Heart right ventricle (tissue), 16 donors: Measurements from ENCODE around the gene HAND1. TPM values are rescaled to one million over a fixed set of nuclear protein-coding genes. Genes with fewer than 3 reads are reported as not detected.

Source experiments
- ATAC-seq, 8 donors: fragments of 200-7000 bp; cut with Tn5 transposase; one replicate each; pipeline ENCODE4 v1.9.1; 2020; ENCODE audit warnings: mild to moderate bottlenecking in 8 of 8, moderate library complexity in 8 of 8, moderate number of reproducible peaks in 1 of 8
- DNase-seq, 2 donors: peaks; one replicate each; pipeline ENCODE4 v3.0.0-alpha.2; 2020
- H3K27ac ChIP-seq, 10 donors: fragments of 200-600 bp; sonication (generic) in 2 of 10; one replicate each; pipeline versions ENCODE4 v1.5.0 to v1.8.0; 2020 to 2022; ENCODE audit warnings: mild to moderate bottlenecking in 3 of 10
- H3K27me3 ChIP-seq, 7 donors: fragments of 200-600 bp; one replicate each; pipeline ENCODE4 v1.8.0; 2021 to 2022; ENCODE audit warnings: mild to moderate bottlenecking in 2 of 7
- H3K36me3 ChIP-seq, 9 donors: fragments of 200-600 bp; sonication (generic) in 1 of 9; one replicate each; pipeline versions ENCODE4 v1.5.0 to v1.8.0; 2020 to 2022; ENCODE audit warnings: mild to moderate bottlenecking in 2 of 9
- H3K4me1 ChIP-seq, 9 donors: fragments of 200-600 bp; sonication (generic) in 1 of 9; one replicate each; pipeline versions ENCODE4 v1.5.0 to v1.8.0; 2020 to 2022; ENCODE audit warnings: mild to moderate bottlenecking in 4 of 9
- H3K4me3 ChIP-seq, 10 donors: fragments of 200-600 bp; sonication (generic) in 2 of 10; one replicate each; pipeline versions ENCODE4 v1.5.0 to v1.8.0; 2020 to 2022; ENCODE audit warnings: mild to moderate bottlenecking in 7 of 10, moderate library complexity in 2 of 10
- H3K9me3 ChIP-seq, 11 donors: fragments of 200-600 bp in 10 of 11; sonication (generic) in 2 of 11; one replicate each; pipeline versions ENCODE4 v1.5.0 to v1.8.0; 2013 to 2022; ENCODE audit warnings: mild to moderate bottlenecking in 2 of 11, control low read depth in 1 of 11, moderate library complexity in 1 of 11
- WGBS, 2 donors: extraction: QIAGEN DNeasy Blood & Tissue Kit; methylation state at CpG; one replicate each; pipeline ENCODE4 v1.1.7; 2013; ENCODE audit warnings: inconsistent platforms in 1 of 2; 5-methylcytosine and 5-hydroxymethylcytosine counted together
- intact Hi-C, 10 donors: fragments of 100-400 bp; cut with DNase I; formaldehyde crosslinking; loops; one replicate each; pipeline versions ENCODE4 v1.11.1 to v1.14.2; 2022
- polyA plus RNA-seq, 2 donors: library from polyadenylated mRNA; stranded (reverse); fragments of 200-250 nt; gene quantifications; one replicate each; pipeline ENCODE4 v1.2.3, GENCODE V29; 2013
- total RNA-seq, 10 donors: library from RNA; stranded (reverse); fragmentation: NEBNext Ultra II Directional in 3 of 10; extraction: Animal tissue kit (Norgen Biotek cat#: 25700) in 3 of 10; gene quantifications; one replicate each; pipeline versions ENCODE4 v1.2.1 to v1.2.4, GENCODE V29; 2021 to 2023
- TF ChIP-seq, protein P1 (sequence below), 9 donors: fragments of 200-600 bp; sonication (generic) in 2 of 9; IDR thresholded peaks; one replicate each; pipeline versions ENCODE4 v1.5.0 to v1.8.0; 2021 to 2022; ENCODE audit warnings: antibody characterized with exemption in 9 of 9, mild to moderate bottlenecking in 5 of 9, moderate library complexity in 1 of 9
- donor health status: Arrhythmogenic right ventricular cardiomyopathy.
- donor health status: ischemic (EF 13 %, LVEDD 7.1; RV severe dilation, severe dysfunction).
- donor health status: healthy with polysubstance abuse.
- donor health status: DM: no; HTN: yes; CAD: no.
- donor health status: DM: no; HTN: no; CAD: no.
- donor health status: ischemic (EF 25% LVEDD 6.9; RV normal size, moderate dysfunction).
- donor health status: ischemic (EF 25% LVEDD 5.7; RV mildly dilated, moderate dysfunction).
- donor health status: healthy.
- donor health status: DM: yes; HTN: yes; CAD: no.
- donor health status: Ischemic cardiomyopathy.
- donor health status: ischemic (EF 35%, LVEDD 5.7; RV mildly dilated, moderate dysfunction).
- donor health status: nonischemic (EF 11% LVEDD 7.7; RV severe dilation, severe dysfunction).
- donor health status: DM: yes; HTN: yes; CAD: no.
- donor health status: PGD.
- donor health status: ischemic (EF 29% LVEDD 5.4; RV normal size, mild dysfunction).
- donor health status: nonischemic (EF 23%, LVEDD 6.1; RV moderate dilation, normal function).

The HAND1 gene
- total and polyA plus RNA-seq, 12 donors, result 16.8 to 33.0 (median 24.6) TPM

DNA sequence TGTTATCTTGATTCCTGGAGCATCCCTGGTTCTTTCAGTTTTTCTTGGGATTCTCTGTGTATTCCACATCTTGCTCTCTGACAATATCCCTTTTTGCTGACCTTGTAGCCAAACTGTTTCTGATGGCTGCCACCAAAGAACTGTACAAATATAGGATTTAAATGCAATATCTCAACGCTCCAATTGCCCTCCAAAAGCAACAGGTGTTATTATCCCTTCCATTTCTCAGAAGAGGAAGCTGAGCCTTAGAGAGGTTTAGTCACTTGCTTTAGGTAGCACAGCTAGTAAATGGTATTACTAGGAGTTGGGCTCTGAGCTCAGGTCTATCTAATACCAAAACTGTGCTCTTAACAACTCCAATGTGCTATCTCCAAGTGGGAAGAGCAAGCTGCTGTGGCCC lies 24.2 kb upstream of the HAND1 start:
- no peak overlapping the region for H3K4me3 ChIP-seq
- peaks cover 0 to 38% (median 17%) of the 10 kb centered on the region in 7 donors for H3K27me3 ChIP-seq
- no peak for ATAC-seq
- 93 to 94% methylated on average over 1 of the region's 1 CpG for WGBS, 2 donors
- TF ChIP-seq, protein P1, sequence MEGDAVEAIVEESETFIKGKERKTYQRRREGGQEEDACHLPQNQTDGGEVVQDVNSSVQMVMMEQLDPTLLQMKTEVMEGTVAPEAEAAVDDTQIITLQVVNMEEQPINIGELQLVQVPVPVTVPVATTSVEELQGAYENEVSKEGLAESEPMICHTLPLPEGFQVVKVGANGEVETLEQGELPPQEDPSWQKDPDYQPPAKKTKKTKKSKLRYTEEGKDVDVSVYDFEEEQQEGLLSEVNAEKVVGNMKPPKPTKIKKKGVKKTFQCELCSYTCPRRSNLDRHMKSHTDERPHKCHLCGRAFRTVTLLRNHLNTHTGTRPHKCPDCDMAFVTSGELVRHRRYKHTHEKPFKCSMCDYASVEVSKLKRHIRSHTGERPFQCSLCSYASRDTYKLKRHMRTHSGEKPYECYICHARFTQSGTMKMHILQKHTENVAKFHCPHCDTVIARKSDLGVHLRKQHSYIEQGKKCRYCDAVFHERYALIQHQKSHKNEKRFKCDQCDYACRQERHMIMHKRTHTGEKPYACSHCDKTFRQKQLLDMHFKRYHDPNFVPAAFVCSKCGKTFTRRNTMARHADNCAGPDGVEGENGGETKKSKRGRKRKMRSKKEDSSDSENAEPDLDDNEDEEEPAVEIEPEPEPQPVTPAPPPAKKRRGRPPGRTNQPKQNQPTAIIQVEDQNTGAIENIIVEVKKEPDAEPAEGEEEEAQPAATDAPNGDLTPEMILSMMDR (IDR thresholded peaks at IDR 0.05), result no peak
- H3K27ac ChIP-seq, result no peak overlapping the region
- no peaks in the 10 kb centered on the region for H3K9me3 ChIP-seq
- no peaks in the 10 kb centered on the region for H3K4me1 ChIP-seq
- DNase-seq, result no peak
- no peaks in the 10 kb centered on the region for H3K36me3 ChIP-seq
- intact Hi-C loops, result no loop called here

DNA sequence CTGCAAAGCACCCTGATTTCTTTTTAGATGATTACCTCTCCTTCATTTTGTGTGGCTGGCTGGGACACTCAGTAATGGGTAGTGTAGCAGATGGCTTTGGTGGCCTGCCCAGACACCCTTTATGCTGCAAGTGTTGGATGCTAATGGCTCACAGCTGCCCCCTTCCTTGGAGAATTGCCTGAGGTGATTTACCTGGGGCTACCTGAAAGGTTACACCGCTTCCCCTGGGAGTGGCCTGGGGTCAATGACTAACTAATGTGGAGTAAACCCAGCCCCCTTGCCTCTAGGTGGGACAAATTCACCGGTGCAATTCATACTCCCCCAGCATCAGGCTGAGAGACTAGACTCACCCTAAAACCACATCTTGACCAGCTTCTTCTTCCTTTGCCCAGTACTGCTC lies 23.5 kb upstream of the HAND1 start:
- Histone ChIP-seq H3K27me3 (peaks cover 0 to 38% (median 22%) of the 10 kb centered on the region in 7 donors), H3K36me3 (no peaks in the 10 kb centered on the region), H3K9me3 (no peaks in the 10 kb centered on the region), H3K4me3 (no peak overlapping the region), H3K4me1 (no peaks in the 10 kb centered on the region), H3K27ac (no peak overlapping the region)
- WGBS, 2 donors, result 57 to 60% methylated on average over 2 of the region's 2 CpGs
- intact Hi-C loops, result no loop called here
- TF ChIP-seq, protein P1 (IDR thresholded peaks at IDR 0.05), result no peak
- DNase-seq (no peak), ATAC-seq (no peak)

DNA sequence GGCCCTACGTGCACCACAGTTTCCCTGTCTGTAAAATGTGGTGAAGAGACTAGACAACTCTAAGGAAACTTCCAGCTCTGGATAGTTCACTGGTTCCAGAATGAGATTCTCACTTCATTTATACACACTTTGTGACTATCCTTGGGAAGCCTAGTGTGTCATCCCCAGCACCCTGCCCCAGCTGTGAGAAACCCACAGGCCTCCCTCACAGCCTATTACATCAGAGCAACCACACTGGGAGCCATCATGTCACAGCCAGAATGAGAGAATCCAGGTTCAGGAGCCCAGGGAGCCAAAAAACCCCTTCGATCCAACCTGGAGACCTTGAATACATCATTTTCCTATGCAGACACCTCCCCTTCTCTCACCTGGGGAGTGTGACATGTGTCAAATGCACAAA lies 21.0 kb upstream of the HAND1 start:
- Histone ChIP-seq H3K36me3 (no peaks in the 10 kb centered on the region), H3K27ac (no peak overlapping the region), H3K9me3 (no peaks in the 10 kb centered on the region), H3K4me3 (no peak overlapping the region), H3K27me3 (peaks cover 0 to 57% (median 34%) of the 10 kb centered on the region in 7 donors), H3K4me1 (no peaks in the 10 kb centered on the region)
- ATAC-seq (no peak), DNase-seq (no peak)
- WGBS, 2 donors, result 77 to 88% methylated on average over 2 of the region's 2 CpGs
- intact Hi-C loops, result no loop called here
- TF ChIP-seq, protein P1 (IDR thresholded peaks at IDR 0.05), result no peak

DNA sequence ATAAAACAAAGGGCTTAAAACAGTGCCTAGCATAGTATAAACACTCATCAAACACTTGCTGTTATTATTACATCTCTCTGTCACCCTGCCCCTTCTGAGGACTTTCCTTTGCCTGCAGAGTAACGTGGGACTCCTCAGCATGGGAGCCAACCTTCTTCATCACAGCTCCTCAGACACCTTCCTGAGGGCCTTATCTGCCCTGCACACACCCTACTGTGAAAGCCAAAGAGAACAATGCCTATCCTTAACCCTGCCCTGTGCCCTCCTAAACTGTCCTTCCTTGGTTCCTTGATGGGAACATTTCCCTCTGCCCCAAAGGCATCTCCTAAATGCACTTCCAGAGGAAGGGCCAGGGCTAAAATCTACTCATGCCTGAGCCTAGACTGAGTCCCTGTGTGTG lies 20.6 kb upstream of the HAND1 start:
- Histone ChIP-seq H3K27ac (no peak overlapping the region), H3K9me3 (no peaks in the 10 kb centered on the region), H3K36me3 (no peaks in the 10 kb centered on the region), H3K4me3 (no peak overlapping the region), H3K4me1 (no peaks in the 10 kb centered on the region), H3K27me3 (peaks cover 0 to 61% (median 38%) of the 10 kb centered on the region in 7 donors)
- TF ChIP-seq, protein P1 (IDR thresholded peaks at IDR 0.05), result no peak
- intact Hi-C loops, result no loop called here
- WGBS, 2 donors, result 59 to 85% methylated on average over 1 of the region's 1 CpG
- no peak for DNase-seq
- ATAC-seq, result no peak
